Fibroblast of the conjunctiva (primary cell): ENCODE data around the gene OTULINL.
A peak's percentile ranks its signal among the peaks of the same experiment; 100 is the strongest.
"Not testable (repeated sequence)": the region's sequence is repeated elsewhere in the genome, so short reads cannot be mapped to it uniquely, and the experiment has no call there.

Experiments
- DNase-seq: peaks from one replicate; pipeline ENCODE4 v3.0.0-alpha.2; 2010; ENCODE audit warnings: low read depth

OTULINL gene

GRCh38 chr5:14581106-14581890 lies at the start of gene OTULINL:
TSS of gene OTULINL (plus strand) at chr5:14581792. CDS start at chr5:14581895, 103 bp downstream.
- DNase-seq: peak; percentile 41

DNA sequence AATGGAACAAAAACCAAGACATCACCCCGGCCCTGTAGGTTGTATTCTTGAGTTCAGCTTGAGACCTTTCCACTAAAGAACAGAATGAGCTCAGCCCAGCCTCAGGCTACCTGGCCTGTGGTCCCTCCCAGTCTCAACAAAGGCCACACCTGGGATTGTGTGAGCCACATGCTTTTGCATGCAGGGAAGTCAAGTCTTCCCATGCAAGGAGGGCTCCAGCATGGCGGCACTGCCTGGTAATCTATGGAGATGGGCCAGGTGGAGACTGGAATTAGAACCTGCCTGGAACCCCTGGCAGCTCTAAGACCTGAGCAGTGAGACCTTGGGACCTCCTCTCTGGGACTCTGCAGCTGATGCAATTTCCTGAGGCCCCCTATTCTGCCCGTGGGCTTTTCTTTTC lies 49.4 kb upstream of the OTULINL start:
- DNase-seq: no peak

DNA sequence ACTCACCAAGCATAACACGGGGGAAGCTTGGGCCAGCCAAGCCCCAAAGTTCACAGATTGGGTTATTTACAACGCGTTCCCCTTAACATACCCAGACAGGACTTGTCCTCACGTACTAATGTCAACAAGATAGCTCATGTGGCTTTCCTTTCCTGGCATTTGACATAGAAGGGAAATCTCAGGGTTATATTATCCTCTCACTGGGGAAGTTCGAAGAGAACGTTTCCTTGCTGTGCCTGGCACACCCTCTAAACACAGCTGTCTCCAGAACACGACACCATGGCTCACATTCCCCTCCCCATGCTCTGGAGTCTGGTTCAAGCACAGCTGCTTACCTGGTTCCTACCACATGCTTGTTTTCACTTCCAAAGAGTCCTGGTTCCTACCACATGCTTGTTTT lies 46.8 kb upstream of the OTULINL start:
- DNase-seq: no peak

DNA sequence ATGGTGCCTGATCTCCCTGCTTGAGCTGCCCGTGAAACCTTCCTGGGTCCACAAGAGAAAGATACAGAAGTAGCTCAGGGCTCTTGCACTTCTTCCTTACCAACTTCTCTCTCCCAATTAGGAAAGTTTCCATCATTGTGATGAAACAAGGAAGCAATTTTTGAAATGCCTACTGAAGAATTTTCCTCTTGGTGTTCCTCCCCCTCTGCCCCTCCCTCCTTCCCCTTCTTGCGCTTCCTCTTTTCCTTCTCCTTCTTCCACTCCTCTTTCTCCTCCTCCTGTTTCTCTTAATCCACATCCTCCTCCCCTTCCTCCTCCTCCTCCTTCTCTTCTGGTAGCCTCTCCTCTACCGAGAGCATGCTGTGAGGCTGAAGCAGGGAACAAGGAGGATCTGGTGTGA lies 36.3 kb upstream of the OTULINL start:
- DNase-seq: no peak

GRCh38 chr5:14545862-14546261 lies 35.7 kb upstream of the OTULINL start:
- no peak for DNase-seq

DNA sequence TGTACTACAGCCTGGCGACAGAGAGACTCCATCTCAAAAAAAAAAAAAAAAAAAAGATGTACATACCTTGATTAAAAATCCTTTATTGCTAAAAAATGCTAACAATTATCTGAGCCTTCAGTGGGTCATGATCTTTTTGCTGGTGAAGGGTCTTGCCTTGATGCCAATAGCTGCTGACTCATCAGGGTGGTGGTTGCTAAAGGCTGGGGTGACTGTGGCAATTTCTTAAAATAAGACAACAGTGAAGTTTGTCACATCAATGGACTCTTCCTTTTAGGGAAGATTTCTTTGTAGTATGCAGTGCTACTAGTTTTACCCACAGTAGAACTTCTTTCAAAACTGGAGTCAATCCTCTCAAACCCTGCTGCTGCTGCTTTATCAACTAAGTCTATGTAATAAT lies 33.9 kb upstream of the OTULINL start:
- DNase-seq: no peak

- DNase-seq: no peak
Observed at GRCh38 chr5:14551211-14551610, 30.4 kb upstream of the OTULINL start.

GRCh38 chr5:14552017-14552416 lies 29.6 kb upstream of the OTULINL start:
- no peak for DNase-seq

DNA sequence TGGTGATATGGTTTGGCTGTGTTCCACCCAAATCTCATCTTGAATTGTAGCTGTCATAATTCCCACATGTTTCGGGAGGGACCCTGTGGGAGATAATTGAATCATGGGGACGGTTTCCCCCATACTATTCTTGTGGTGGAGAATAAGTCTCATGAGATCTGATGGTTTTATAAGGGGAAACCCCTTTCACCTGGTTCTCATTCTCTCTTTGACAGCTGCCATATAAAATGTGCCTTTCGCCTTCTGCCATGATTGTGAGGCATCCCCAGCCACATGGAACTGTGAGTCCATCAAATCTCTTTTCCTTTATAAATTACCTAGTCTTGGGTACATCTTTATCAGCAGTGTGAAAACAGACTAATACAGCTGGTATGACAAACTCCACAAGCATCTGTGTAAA lies 27.3 kb upstream of the OTULINL start:
- DNase-seq: not testable (repeated sequence)

DNA sequence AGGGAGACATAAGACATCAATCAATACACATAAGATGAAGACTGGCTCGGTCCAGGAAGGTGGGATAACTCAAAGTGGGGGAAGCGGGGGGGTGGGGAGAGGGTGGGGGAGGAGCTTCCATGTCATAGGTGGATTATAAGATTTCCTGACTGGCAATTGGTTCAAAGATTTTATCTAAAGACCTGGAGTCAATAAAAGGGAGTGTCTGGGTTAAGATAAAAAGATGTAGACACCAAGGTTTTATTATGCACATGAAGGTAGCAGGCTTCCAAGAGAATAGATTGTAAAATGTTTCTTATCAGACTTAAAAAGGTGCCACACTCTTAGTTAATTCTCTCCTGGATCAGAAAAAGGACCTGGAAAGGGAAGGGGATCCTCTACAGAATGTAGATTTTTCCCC lies 25.6 kb upstream of the OTULINL start:
- no peak for DNase-seq

GRCh38 chr5:14557203-14557770 lies 24.3 kb upstream of the OTULINL start:
- no peak for DNase-seq

- DNase-seq: no peak
Observed at GRCh38 chr5:14557791-14558415, 23.7 kb upstream of the OTULINL start.

- DNase-seq: no peak
Observed at GRCh38 chr5:14560091-14560595, 21.4 kb upstream of the OTULINL start.

DNA sequence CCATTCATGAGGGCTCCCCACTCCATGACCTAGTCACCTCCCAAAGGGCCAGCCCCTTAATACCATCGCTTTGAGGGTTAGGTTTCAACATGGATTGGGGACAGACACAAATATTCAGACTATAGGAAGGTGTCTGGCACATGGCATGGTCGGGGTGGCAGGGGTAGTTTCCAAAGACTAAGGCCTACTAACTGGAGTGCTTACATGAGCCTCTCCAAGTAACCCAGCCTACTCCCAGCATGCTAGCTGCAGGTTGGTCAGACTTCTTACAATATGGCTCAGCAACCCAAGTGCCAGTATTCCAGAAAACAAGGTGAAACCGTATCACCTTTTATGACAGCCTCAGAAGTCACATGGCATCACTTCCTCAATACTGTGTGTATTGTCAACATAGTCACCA lies 19.9 kb upstream of the OTULINL start:
- no peak for DNase-seq

- no peak for DNase-seq
Observed at GRCh38 chr5:14568333-14568732, 13.3 kb upstream of the OTULINL start.

- no peak for DNase-seq
Observed at GRCh38 chr5:14569948-14570691, 11.5 kb upstream of the OTULINL start.

- no peak for DNase-seq
Observed at GRCh38 chr5:14571901-14572300, 9.7 kb upstream of the OTULINL start.

- DNase-seq: no peak
Observed at GRCh38 chr5:14572385-14572784, 9.2 kb upstream of the OTULINL start.

- no peak for DNase-seq
Observed at GRCh38 chr5:14572836-14573235, 8.8 kb upstream of the OTULINL start.

DNA sequence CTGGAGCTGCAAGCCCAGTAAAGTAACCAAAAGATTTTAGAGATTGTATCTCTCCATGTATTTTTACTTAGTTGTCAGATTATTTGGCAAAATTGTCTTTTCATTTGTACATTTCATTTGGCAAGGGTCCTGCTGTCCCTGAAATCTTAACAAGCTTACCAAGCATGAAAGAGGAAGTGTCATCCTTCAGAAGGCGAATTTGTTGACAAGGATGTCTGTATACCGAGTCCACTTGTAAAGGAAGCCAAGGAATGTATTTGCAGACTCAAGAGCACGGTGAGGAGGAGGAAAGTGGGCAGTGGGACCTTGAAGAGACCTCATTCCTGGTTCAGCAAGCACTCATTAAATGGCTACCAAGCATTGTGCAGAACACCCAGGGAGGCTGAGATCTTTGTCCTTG lies 7.5 kb upstream of the OTULINL start:
- no peak for DNase-seq

DNA sequence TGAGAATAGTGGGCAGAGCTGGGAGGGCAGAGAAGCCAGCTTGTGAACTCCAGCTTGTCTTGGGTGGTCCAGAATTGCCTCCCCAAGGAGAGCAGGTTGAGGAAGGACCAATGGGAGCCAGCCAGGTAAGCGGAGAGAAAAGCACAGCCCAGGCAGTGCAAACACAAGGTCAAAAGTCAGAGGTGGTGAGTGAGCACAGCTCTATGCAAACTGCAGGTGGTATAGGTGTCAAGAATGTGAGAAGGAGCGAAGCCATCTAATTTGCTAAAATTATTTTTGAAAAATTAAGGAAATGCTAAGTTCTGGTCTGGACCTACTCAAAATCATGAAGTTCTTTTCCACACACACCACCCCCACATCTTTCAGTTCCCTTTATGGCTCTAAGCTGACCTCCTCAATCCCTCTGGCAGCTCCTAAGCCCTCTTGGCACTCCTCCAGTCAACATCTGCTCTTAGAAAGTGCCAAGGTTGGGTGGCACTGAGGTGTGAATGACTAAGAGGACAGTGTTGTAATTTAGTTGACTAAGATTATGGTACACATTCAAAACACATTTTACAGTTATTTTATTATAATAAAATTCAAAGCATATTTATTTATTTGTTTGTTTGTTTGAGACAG lies 6.6 kb upstream of the OTULINL start:
- no peak for DNase-seq

DNA sequence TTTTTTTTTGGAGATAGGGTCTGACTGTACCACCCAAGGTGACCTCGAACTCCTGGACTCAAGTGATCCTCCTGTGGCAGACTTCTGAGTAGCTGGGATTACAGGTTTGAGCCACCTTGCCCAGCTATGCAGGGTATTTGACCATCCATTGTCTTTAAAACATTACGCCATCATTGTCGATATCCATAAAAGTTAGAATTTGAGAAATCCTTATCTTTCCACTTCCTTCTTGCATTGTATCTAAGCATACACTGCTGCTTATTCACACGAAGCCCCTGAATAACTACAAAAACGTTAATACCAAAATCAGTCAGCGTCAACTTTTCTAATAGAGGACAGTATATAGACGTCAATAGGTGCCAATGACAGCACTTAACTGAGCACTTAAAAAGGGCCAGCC lies 5.4 kb upstream of the OTULINL start:
- no peak for DNase-seq
